HepG2 (cell line): Measurements from ENCODE around the gene NLGN2. TPM values are rescaled to one million over a fixed set of nuclear protein-coding genes. Genes with fewer than 3 reads are reported as not detected.

Experiments
- ATAC-seq: fragments of 200-7000 bp; cut with Tn5 transposase; 3 replicates; pipeline ENCODE4 v1.9.1; 2020; ENCODE audit warnings: mild to moderate bottlenecking, moderate library complexity
- BruUV-seq: library from RNA; stranded (reverse); fragments of 400-500 nt; replicated peaks from 2 replicates; lab custom pipeline; 2021; lab: Mats Ljungman, UMichigan
- CTCF ChIA-PET: fragments of 300-600 bp; formaldehyde crosslinking; extraction: SDS; loops from one replicate; lab custom pipeline; 2021; ENCODE audit warnings: low total read pairs, inconsistent platforms, low intra/inter-chr PET ratio; lab: Yijun Ruan, JAX
- POLR2A ChIA-PET: fragments of 350-600 bp; sonication (Branson Sonifier 250); formaldehyde crosslinking; loops from one replicate; lab custom pipeline; 2020; ENCODE audit warnings: antibody characterized with exemption, inconsistent platforms; lab: Yijun Ruan, JAX
- DNase-seq: peaks from one replicate; pipeline ENCODE4 v3.0.0-alpha.2; 2015; ENCODE audit warnings: low spot score
- FAIRE-seq: peaks from 3 replicates; lab custom pipeline; 2011; peaks lifted over from hg19 to GRCh38; lab: Jason Lieb, UNC
- H2AFZ ChIP-seq: one replicate; pipeline ENCODE4 v1.6.1; 2011; ENCODE audit warnings: low read length, inconsistent platforms
- H3K27ac ChIP-seq: fragments of 300-600 bp; 3 replicates; pipeline ENCODE4 v1.8.0; 2011; ENCODE audit warnings: mixed run types, mild to moderate bottlenecking, mixed read lengths, low read length, inconsistent platforms; ENCODE audit not compliant: insufficient read depth; ENCODE audit errors: extremely low read length
- H3K27me3 ChIP-seq, 2 experiments: fragments of 200-600 bp in 1 of 2; 2 replicates in 1 of 2; 3 replicates in 1 of 2; pipeline versions ENCODE4 v1.6.0 to v1.8.0; 2011; ENCODE audit warnings: low read length in 2 of 2, mild to moderate bottlenecking in 2 of 2, moderate library complexity in 2 of 2, inconsistent platforms in 1 of 2; ENCODE audit not compliant: insufficient read depth in 2 of 2, control insufficient read depth in 1 of 2
- H3K36me3 ChIP-seq, 2 experiments: fragments of 200-600 bp in 1 of 2; replicated peaks in 1 of 2; 2 replicates in 1 of 2; 3 replicates in 1 of 2; pipeline versions ENCODE4 v1.5.1 to v1.8.0; 2011; ENCODE audit warnings: low read length in 2 of 2, inconsistent platforms in 1 of 2; ENCODE audit not compliant: insufficient read depth in 2 of 2, control insufficient read depth in 1 of 2
- H3K4me1 ChIP-seq: 2 replicates; pipeline ENCODE4 v1.5.1; 2012; ENCODE audit warnings: low read length, inconsistent platforms; ENCODE audit not compliant: insufficient read depth
- H3K4me2 ChIP-seq: 2 replicates; pipeline ENCODE4 v1.6.0; 2011; ENCODE audit warnings: low read depth, low read length, inconsistent platforms
- H3K4me3 ChIP-seq, 3 experiments: fragments of 200-600 bp in 1 of 3; sonication (generic), shearing (Covaris generic) in 1 of 3; replicated peaks in 1 of 3; 2 replicates each; pipeline ENCODE4 v1.5.1; 2011 to 2016; ENCODE audit warnings: low read length in 3 of 3, inconsistent platforms in 2 of 3, low read depth in 2 of 3, mild to moderate bottlenecking in 2 of 3, control low read depth in 1 of 3, mixed read lengths in 1 of 3; ENCODE audit not compliant: insufficient read depth in 1 of 3
- H3K79me2 ChIP-seq: one replicate; pipeline ENCODE4 v1.6.1; 2011; ENCODE audit warnings: low read length, inconsistent platforms; ENCODE audit not compliant: insufficient read depth
- H3K9ac ChIP-seq: 2 replicates; pipeline ENCODE4 v1.6.0; 2011; ENCODE audit warnings: mild to moderate bottlenecking, low read depth, low read length, inconsistent platforms; ENCODE audit not compliant: insufficient read depth
- H3K9me3 ChIP-seq: 2 replicates; pipeline ENCODE4 v1.5.1; 2012; ENCODE audit warnings: mild to moderate bottlenecking, low read length
- H4K20me1 ChIP-seq: 2 replicates; pipeline ENCODE4 v1.6.0; 2011; ENCODE audit warnings: inconsistent platforms, mild to moderate bottlenecking, low read length, moderate library complexity; ENCODE audit not compliant: insufficient read depth
- EP300 ChIP-seq, 3 experiments: sonication (generic) in 1 of 3; formaldehyde crosslinking in 1 of 3; IDR thresholded peaks; 2 replicates each; pipeline versions ENCODE4 v1.5.1 to v1.6.1; 2011 to 2020; ENCODE audit warnings: low read depth in 2 of 3, low read length in 2 of 3, borderline replicate concordance in 1 of 3, improper control_type of control experiment in 1 of 3, mild to moderate bottlenecking in 1 of 3, missing genetic modification reagents in 1 of 3, moderate library complexity in 1 of 3
- EZH2 ChIP-seq: conservative IDR thresholded peaks from 2 replicates; pipeline ENCODE4 v1.6.1; 2012; ENCODE audit warnings: mild to moderate bottlenecking, low read depth, low read length, moderate library complexity
- HMG20A ChIP-seq: IDR thresholded peaks from 2 replicates; pipeline ENCODE4 v1.6.1; 2016; ENCODE audit warnings: borderline replicate concordance
- MEIS1 ChIP-seq: sonication (generic); formaldehyde crosslinking; IDR thresholded peaks from 2 replicates; pipeline ENCODE4 v1.9.0; 2021; ENCODE audit warnings: mild to moderate bottlenecking, missing genetic modification reagents, moderate library complexity, borderline replicate concordance
- MIER3 ChIP-seq: IDR thresholded peaks from 2 replicates; pipeline ENCODE4 v1.6.1; 2016; ENCODE audit warnings: missing compliant biosample characterization, borderline replicate concordance
- NFYB ChIP-seq: sonication (generic); formaldehyde crosslinking; IDR thresholded peaks from 2 replicates; pipeline ENCODE4 v1.4.0; 2020; ENCODE audit warnings: missing genetic modification reagents
- ZBTB21 ChIP-seq: sonication (generic); formaldehyde crosslinking; IDR thresholded peaks from 2 replicates; pipeline ENCODE4 v1.4.0; 2020; ENCODE audit warnings: missing genetic modification reagents
- ZNF101 ChIP-seq: sonication (generic); formaldehyde crosslinking; IDR thresholded peaks from 2 replicates; pipeline ENCODE4 v1.4.0; 2020; ENCODE audit warnings: mild to moderate bottlenecking, low read depth, missing genetic modification reagents, borderline replicate concordance
- ZNF33A ChIP-seq: sonication (generic); formaldehyde crosslinking; IDR thresholded peaks from 2 replicates; pipeline ENCODE4 v1.5.1; 2020; ENCODE audit warnings: missing genetic modification reagents, mild to moderate bottlenecking, moderate library complexity, borderline replicate concordance
- ZNF382 ChIP-seq: sonication (generic); formaldehyde crosslinking; IDR thresholded peaks from 2 replicates; pipeline ENCODE4 v1.5.0; 2020; ENCODE audit warnings: missing genetic modification reagents, mild to moderate bottlenecking, borderline replicate concordance
- ZNF446 ChIP-seq: sonication (generic); formaldehyde crosslinking; IDR thresholded peaks from 2 replicates; pipeline ENCODE4 v1.5.0; 2020; ENCODE audit warnings: mild to moderate bottlenecking, missing genetic modification reagents
- ZSCAN29 ChIP-seq: sonication (generic); formaldehyde crosslinking; conservative IDR thresholded peaks from 2 replicates; pipeline ENCODE4 v1.4.0; 2020; ENCODE audit warnings: mild to moderate bottlenecking, missing genetic modification reagents
- WGBS: methylation state at CpG from one replicate; pipeline ENCODE4 v1.1.6; 2017; ENCODE audit warnings: low lambda C conversion rate; 5-methylcytosine and 5-hydroxymethylcytosine counted together
- in situ Hi-C: cut with HindIII; loops from 2 replicates; pipeline ENCODE4 v1.10.0; 2017; ENCODE audit warnings: low pct_unique_long_range_greater_than_20kb; ENCODE audit not compliant: extremely low pct_ligation_motif_present
- intact Hi-C: fragments of 100-400 bp; cut with micrococcal nuclease; formaldehyde crosslinking; loops from one replicate; pipeline ENCODE4 v1.10.0; 2022; ENCODE audit not compliant: unreplicated experiment
- polyA plus RNA-seq, 8 experiments: library from polyadenylated mRNA; depleted of rRNA in 3 of 8; stranded (reverse) in 7 of 8; unstranded in 1 of 8; fragments of >200 nt; fragmentation: Illumina TruSeq in 4 of 8; extraction: Trizol in 4 of 8; gene quantifications; 2 replicates each; pipeline versions ENCODE4 v1.2.1 to v1.2.3, GENCODE V29; 2011 to 2016; ENCODE audit warnings: low read depth in 4 of 8, missing spikeins in 1 of 8, mixed read lengths in 1 of 8; ENCODE audit not compliant: insufficient read depth in 1 of 8
- total RNA-seq, 5 experiments: library from RNA; depleted of rRNA; stranded (reverse); fragments of >200 nt; fragmentation: Illumina TruSeq; extraction: Trizol; gene quantifications; 2 replicates each; pipeline ENCODE4 v1.2.3, GENCODE V29; 2016; ENCODE audit warnings: low read depth in 1 of 5
- TF ChIP-seq, protein P1 (sequence below): sonication (generic); formaldehyde crosslinking; IDR thresholded peaks from 2 replicates; pipeline ENCODE4 v1.4.0; 2020; ENCODE audit warnings: missing genetic modification reagents
- TF ChIP-seq, protein P2 (sequence below): sonication (generic); formaldehyde crosslinking; IDR thresholded peaks from 2 replicates; pipeline ENCODE4 v1.9.0; 2021; ENCODE audit warnings: missing genetic modification reagents, borderline replicate concordance

Gene NLGN2
- total and polyA plus RNA-seq, 2 of the 13 experiments (the other 11 are each of a cell fraction or from before 2014, with no cell fraction given): 1.9 to 11.0 TPM

DNA sequence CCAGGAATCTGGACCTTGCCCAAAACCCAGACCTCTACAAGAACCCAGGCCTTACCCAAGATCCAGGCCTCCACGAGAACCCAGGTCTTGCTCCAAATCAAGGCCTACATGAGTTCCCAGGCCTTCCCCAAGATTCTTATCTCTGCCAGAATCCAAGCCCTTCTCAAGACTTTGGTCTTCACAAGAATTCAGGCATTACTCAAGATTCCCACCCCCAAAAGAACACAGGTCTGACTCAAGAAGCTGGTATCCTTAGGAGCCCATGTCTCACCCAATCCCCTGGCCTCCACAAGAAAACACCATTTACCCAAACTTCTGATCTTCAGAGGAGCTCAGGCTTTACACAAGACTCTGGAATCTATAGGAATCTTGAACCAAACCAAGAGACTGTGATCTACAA is 23.6 kb downstream of the NLGN2 start:
- H3K36me3 ChIP-seq: no peaks in the 10 kb centered on the region
- intact Hi-C loops: no loop called here
- no TSS peak for BruUV-seq
- POLR2A ChIA-PET: interaction anchor here (1.1 kb wide), 1 partner anchor 27 kb away, joined by 3 read pairs; the partner anchor contains the start of gene TMEM256
- CTCF ChIA-PET: no interaction called here
- no peak for DNase-seq
- H3K4me1 ChIP-seq: peaks cover 17% of the 10 kb centered on the region
- H4K20me1 ChIP-seq: no peaks in the 10 kb centered on the region
- WGBS: 0% methylated on average over 1 of the region's 1 CpG
- no peak for ATAC-seq
- no peaks in the 10 kb centered on the region for H3K79me2 ChIP-seq
- peaks cover 2 to 3% of the 10 kb centered on the region in 2 experiments; a peak in 3 of 5 replicates for H3K27me3 ChIP-seq
- TF ChIP-seq, protein P1, sequence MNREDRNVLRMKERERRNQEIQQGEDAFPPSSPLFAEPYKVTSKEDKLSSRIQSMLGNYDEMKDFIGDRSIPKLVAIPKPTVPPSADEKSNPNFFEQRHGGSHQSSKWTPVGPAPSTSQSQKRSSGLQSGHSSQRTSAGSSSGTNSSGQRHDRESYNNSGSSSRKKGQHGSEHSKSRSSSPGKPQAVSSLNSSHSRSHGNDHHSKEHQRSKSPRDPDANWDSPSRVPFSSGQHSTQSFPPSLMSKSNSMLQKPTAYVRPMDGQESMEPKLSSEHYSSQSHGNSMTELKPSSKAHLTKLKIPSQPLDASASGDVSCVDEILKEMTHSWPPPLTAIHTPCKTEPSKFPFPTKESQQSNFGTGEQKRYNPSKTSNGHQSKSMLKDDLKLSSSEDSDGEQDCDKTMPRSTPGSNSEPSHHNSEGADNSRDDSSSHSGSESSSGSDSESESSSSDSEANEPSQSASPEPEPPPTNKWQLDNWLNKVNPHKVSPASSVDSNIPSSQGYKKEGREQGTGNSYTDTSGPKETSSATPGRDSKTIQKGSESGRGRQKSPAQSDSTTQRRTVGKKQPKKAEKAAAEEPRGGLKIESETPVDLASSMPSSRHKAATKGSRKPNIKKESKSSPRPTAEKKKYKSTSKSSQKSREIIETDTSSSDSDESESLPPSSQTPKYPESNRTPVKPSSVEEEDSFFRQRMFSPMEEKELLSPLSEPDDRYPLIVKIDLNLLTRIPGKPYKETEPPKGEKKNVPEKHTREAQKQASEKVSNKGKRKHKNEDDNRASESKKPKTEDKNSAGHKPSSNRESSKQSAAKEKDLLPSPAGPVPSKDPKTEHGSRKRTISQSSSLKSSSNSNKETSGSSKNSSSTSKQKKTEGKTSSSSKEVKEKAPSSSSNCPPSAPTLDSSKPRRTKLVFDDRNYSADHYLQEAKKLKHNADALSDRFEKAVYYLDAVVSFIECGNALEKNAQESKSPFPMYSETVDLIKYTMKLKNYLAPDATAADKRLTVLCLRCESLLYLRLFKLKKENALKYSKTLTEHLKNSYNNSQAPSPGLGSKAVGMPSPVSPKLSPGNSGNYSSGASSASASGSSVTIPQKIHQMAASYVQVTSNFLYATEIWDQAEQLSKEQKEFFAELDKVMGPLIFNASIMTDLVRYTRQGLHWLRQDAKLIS (CRISPR knock-in tag): no peak
- TF ChIP-seq EP300 (IDR thresholded peaks at IDR 0.05; ENCODE audit: low read depth in 2 of 2, low read length in 2 of 2) (no peak), EP300 (CRISPR knock-in tag; IDR thresholded peaks at IDR 0.05; ENCODE audit: borderline replicate concordance) (no peak), NFYB (CRISPR knock-in tag) (no peak), ZBTB21 (no peak), ZNF33A (no peak), MEIS1 (CRISPR knock-in tag) (no peak), ZNF101 (no peak), MIER3 (CRISPR knock-in tag) (no peak), ZSCAN29 (no peak), ZNF446 (no peak), EZH2 (no peak), HMG20A (CRISPR knock-in tag) (no peak), ZNF382 (no peak)
- TF ChIP-seq, protein P2, sequence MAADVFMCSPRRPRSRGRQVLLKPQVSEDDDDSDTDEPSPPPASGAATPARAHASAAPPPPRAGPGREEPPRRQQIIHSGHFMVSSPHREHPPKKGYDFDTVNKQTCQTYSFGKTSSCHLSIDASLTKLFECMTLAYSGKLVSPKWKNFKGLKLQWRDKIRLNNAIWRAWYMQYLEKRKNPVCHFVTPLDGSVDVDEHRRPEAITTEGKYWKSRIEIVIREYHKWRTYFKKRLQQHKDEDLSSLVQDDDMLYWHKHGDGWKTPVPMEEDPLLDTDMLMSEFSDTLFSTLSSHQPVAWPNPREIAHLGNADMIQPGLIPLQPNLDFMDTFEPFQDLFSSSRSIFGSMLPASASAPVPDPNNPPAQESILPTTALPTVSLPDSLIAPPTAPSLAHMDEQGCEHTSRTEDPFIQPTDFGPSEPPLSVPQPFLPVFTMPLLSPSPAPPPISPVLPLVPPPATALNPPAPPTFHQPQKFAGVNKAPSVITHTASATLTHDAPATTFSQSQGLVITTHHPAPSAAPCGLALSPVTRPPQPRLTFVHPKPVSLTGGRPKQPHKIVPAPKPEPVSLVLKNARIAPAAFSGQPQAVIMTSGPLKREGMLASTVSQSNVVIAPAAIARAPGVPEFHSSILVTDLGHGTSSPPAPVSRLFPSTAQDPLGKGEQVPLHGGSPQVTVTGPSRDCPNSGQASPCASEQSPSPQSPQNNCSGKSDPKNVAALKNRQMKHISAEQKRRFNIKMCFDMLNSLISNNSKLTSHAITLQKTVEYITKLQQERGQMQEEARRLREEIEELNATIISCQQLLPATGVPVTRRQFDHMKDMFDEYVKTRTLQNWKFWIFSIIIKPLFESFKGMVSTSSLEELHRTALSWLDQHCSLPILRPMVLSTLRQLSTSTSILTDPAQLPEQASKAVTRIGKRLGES (CRISPR knock-in tag): no peak
- H3K4me2 ChIP-seq: no peak overlapping the region
- H3K27ac ChIP-seq: no peak overlapping the region
- FAIRE-seq: no peak
- in situ Hi-C loops: no loop called here
- H3K9me3 ChIP-seq: no peaks in the 10 kb centered on the region
- no peak overlapping the region for H2AFZ ChIP-seq
- no peak overlapping the region for H3K4me3 ChIP-seq
- no peak overlapping the region for H3K9ac ChIP-seq
